Neural progenitor cell (in vitro differentiated cells): ENCODE results near the gene SRGAP3.

ENCODE experiments used
- EZH2 ChIP-seq: fragments of 200-600 bp; sonication (generic); IDR thresholded peaks from 2 replicates; pipeline ENCODE4 v1.6.1; 2017; ENCODE audit warnings: antibody characterized with exemption, mild to moderate bottlenecking, moderate library complexity
- EZH2phosphoT487 ChIP-seq: fragments of 200-600 bp; sonication (generic); IDR thresholded peaks from 2 replicates; pipeline ENCODE4 v1.6.1; 2017; ENCODE audit warnings: antibody characterized with exemption
- TF ChIP-seq, protein P1 (sequence below): fragments of 200-600 bp; sonication (generic); IDR thresholded peaks from 2 replicates; pipeline ENCODE4 v1.5.1; 2017; ENCODE audit warnings: antibody characterized with exemption, mild to moderate bottlenecking

DNA sequence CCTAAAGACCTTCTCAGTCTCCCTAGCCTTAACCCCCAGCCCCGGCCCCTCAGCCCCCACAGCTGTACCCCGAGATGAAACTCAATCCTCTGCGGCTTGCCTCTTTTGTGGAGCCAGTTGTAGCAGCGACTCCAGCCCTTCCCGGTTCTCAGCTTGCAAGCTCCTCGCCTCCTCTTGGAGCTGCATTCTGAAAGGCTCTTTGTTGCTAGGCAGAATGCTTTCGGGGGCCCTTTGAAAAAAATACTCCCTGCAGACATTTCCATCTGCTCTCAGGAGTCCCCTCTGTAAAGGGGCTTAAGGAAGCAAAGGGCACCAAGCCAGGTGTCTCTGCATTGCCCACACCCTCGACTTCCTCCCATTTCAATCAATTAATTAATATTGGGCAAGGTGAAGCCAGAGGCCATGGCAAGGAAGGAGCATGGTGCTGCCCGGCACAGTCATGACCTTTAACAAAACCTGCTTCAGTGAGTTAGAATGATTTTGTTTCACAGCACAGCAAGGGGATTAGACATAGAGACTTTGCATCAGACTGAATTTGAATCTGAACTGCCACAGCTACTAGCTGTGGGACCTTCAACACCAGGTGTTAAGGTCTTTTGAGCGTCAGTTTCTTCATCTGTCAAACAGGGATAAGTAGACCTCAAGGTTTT lies 65.5 kb downstream of the SRGAP3 start:
- TF ChIP-seq, protein P1, sequence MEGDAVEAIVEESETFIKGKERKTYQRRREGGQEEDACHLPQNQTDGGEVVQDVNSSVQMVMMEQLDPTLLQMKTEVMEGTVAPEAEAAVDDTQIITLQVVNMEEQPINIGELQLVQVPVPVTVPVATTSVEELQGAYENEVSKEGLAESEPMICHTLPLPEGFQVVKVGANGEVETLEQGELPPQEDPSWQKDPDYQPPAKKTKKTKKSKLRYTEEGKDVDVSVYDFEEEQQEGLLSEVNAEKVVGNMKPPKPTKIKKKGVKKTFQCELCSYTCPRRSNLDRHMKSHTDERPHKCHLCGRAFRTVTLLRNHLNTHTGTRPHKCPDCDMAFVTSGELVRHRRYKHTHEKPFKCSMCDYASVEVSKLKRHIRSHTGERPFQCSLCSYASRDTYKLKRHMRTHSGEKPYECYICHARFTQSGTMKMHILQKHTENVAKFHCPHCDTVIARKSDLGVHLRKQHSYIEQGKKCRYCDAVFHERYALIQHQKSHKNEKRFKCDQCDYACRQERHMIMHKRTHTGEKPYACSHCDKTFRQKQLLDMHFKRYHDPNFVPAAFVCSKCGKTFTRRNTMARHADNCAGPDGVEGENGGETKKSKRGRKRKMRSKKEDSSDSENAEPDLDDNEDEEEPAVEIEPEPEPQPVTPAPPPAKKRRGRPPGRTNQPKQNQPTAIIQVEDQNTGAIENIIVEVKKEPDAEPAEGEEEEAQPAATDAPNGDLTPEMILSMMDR, result no peak
- TF ChIP-seq EZH2, result no peak
- TF ChIP-seq EZH2phosphoT487, result no peak
